Stimulated activated CD4-positive, alpha-beta T cell treated with anti-CD3 and anti-CD28 coated beads, Interleukin-4, amount 100 ng/mL, for 48 hours (primary cell): ENCODE results near the gene MYLK.
"Not testable (repeated sequence)": the region's sequence is repeated elsewhere in the genome, so short reads cannot be mapped to it uniquely, and the experiment has no call there.

Experiments used
- DNase-seq, 2 donors: peaks; one replicate each; pipeline ENCODE4 v3.0.0-alpha.2; 2020; ENCODE audit warnings: low read depth in 2 of 2

MYLK gene

DNA sequence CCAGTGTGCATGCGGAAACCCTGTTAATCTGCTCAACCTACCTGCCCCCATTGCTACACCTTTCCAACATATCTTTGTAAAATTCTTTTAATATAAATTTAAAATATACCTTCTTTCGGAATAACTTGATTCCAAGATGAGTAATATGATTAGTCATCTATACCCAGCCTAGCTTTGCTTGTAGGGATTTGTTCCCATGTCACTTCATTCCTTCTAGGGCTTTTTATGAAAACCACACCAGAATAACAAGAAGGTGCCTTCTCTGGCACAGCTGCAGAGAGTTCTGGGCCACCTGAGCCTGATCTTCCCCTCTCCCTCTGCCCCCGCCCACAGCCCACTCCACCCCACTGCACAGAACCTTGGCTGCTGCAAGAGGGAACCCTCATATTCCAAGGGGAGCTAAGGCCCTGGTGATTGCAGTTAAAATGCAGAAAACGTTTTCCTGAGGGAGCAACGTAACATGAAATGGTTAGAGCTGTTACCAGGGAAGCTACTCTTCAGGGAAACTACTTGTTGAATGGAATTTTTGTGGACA, 260.7 kb downstream of the MYLK start:
- no peak for DNase-seq

DNA sequence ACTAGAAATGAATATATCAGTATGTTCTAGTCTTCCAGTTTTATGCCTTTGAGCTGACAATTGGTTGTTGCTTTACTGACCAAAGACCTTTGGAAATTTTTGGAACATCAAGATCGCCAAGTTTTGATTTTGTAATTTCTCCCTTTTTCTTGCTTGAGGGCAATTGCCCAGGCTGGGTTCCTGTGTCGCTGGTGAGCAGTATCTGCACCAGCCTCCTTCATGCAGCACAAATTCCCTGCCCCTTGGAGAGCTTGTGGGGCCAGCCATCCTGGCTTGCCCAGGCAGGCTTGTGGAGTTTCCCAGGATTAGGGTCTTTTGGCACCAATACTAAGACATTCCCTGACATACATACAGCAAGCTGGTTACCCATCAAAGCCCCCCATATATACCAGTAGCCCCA, 261.4 kb downstream of the MYLK start:
- DNase-seq, result no peak

DNA sequence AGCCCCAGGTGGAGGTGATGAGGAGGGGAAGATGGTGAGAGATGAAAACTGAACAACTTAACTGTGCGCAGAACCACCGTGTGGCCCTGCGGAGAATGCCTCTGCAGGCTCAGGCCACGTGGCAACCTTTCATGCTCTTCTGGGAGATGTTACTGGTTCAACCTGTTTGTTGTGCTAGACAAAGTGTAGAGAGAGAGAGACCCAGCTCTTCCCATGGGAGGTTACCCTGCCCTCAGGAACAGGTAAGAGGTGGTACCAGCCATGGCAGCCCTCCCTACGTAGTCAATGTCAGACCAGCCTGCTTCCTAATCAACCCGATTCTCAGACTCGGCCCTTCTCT, 262.3 kb downstream of the MYLK start:
- no peak for DNase-seq

DNA sequence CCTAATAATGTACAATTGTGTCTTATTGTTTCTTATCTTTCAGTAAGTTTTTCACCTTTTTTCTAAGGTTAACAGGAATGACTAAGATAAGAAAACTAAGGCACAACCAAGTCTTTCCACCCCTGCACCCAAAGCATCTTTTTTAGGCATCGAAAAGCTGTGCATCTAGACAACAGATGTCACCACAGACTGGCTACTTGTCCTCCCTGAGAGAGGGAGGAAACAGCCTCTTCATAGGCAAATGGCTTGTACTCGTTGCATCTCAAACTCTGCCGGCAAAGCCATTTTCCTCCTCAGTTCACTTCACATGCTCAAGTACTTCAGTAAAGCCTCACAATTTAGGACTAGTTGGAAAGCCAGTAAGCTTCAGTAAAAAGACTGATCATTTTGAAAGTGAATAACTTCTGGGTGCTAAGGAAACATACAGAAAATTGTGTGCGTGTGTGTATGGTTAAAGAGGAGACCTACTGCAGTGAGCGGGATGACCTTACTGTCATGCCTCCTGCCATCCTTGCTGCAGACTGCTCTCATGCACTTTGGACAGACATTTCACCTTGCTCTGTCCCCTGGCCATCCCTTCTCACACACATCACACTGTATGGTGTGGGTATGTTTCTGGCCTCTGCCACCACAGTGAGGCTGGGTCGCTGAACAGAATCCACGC, 262.8 kb downstream of the MYLK start:
- DNase-seq, result no peak

DNA sequence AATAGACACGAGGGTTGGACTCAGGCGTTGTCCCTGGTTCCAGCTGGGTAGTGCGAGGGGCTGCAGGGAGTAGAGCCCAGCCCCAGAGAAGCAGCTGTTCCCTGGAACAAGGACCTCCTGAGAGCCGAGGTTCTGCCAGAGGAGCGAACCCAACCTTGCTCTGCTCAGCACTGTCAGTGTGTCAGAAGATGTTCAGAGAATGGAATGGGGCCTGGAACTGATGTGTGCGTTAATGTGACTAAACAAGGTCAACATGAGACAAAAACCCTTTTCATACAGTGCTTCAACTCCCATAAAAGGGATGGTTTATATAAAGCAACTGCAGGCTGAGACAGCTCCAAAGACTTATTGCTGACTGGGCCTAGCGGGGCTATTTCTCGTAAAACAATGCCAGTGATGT, 263.8 kb downstream of the MYLK start:
- no peak for DNase-seq

DNA sequence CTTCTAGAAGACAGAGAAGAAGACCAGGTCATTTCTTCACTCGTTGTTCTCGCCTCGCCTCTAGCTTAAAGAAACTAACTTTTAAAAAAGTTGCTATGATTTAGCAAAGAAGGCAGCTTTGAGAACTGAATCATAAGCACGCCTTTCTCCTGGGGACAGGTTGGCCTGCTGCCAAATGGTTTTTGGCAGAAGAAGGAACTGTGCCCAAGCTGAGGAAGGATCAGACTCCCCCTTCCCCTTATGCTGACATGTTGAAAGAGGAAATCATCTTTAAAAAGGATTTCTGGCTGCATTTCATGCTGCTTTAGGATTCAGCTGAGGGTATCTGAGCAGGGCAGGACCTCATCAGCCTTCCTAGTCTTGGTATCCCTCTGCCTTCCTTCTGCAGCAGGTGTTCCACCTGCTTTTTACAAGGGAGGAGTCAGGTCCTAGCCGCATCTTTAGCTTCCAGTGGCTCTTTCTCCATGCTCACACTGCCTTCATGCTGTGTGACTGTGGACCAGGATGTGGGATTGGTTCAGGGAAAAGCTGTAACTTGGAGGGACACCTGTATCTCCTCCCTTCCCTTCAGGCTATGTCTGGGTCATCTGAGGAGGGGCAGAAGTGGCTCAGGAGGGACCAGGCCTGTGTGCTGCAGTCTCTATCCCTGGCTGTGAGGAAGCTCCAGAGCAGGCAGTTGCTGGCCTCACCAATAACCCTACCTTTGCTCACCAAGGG, 265.2 kb downstream of the MYLK start:
- DNase-seq, result no peak

DNA sequence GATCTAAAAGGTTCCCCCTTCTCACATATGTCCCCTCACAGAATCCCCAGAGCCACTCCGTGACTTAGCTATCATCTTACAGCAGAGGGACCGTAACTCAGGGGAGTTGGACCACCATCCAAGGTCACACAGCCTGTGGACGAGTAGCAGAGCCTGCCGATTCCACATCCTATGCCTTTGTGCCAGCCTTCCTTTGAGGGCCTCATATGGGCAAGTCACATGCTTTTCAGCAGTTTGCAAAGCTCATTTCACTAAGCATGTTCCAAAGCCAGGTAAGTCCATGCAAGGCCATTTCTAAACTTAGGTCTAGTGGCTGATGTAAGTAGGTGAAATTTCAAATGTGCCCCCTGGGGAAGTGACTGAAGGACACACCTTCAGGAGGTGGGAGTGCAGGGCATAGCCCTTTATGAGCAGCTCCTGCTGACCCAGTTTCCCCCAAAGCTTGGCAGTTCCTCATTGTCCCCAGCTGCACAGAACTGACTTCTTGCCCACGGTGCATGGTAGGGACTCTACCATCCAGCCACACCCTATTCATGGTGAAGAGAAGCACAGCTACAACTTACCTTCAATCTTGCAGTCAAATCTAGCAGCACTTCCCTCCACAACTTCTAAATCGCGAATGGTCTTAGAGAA, 265.9 kb downstream of the MYLK start:
- DNase-seq, result no peak

DNA sequence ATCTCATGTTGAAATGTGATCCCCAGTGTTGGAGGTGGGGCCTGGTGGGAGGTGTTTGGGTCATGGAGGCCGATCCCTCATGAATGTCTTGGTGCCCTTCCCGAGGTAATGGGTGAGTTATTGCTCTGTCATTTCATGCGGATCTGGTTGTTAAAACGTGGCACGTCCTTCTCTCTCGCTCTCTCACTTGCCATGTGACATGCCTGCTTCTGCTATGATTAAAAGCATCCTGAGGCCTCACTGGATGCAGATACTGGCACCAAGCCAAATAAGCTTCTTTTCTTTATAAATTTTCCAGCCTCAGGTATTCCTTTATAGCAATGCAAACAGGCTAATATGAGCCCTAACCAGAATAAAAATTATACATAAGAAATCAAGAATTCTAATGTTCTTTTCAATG, 267.5 kb downstream of the MYLK start:
- DNase-seq, result no peak

DNA sequence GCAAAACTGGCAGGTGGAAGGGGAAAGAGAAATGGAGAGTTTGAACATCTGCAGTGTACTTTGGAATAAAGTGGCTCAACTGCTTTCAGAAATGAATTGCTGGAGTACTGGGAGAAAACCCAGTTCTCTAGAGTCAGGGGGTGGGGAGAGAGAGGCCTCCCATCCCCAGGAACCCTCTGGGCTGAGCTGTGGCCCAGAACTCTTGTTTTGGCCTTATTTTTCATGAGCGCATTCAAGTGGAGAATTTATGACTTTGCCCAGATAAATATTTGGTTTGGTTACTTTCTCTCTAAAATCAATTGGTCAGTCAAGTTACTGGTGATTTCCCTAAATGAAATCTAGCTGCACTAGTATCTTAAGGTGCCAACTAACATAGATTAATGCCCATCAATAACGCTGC, 270.6 kb downstream of the MYLK start:
- DNase-seq, result no peak

DNA sequence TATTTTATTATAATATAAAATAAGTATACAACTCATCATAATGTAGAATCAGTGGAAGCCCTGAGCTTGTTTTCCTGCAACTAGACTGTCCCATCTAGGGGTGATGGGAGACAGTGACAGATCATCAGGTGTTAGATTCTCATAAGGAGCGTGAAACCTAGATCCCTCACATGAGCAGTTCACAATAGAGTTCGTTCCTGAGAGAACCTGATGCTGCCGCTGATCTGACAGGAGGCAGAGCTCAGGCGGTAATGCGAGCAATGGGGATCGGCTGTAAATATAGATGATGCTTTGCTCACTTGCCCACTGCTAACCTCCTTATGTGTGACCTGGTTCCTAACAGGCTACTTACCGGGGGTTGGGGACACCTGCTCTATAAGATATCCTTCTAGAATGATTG, 272.5 kb downstream of the MYLK start:
- DNase-seq, result not testable (repeated sequence)

DNA sequence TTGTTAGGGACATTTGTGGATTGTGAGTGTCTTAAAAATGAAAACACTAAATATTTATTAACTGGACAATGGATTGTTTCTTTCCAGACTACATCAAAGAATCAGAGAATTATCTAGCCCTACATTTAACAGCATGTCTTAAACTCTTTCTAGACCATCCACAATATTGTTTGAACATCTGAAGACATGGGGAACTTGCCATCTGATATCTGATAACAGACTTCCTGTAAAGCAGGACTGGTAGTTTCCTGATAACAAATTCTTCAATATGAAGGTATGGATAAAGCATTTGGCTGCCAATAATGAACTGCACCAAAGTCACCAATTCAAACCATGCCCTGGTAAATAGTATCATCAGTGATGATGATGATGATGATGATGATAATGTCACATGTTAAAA, 273.1 kb downstream of the MYLK start:
- DNase-seq, result no peak

DNA sequence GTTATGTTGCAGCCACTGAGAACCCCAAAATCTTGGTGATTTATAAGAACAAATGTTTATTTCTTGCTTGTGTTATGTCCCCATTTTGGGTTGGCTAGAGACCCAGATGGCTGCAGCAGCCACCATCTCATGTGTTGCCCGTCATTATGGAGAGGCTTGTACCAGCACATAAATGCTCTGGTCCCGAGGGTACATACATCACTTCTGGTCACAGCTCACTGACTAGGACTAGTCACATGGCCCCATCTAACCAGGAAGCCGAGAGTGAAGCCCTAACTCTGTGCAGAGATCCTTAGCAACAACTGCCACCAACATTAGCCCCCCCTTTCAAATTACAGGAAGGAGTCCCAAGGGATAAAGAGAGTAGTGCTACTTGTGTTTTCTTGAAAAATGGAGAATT, 273.8 kb downstream of the MYLK start:
- DNase-seq, result no peak

DNA sequence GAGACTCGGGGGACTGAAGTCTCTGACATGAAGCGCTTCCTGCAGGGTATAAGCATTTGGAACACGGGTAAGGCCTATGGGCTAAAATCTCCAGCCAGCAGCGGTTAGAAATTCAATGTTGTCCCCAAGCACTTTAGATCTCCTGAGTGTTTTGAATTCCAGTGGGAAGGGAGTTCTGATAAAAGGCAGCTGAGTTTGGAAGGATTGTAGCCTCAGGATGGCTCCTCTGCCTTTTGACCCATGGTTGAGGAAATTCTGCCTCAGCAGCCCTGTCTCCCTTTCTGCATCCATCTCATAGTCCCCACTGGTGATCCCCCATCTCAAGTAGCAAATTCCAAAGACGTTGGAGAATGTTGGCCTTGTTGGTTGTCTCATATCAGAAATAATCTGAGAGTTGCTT, 275.1 kb downstream of the MYLK start:
- no peak for DNase-seq

DNA sequence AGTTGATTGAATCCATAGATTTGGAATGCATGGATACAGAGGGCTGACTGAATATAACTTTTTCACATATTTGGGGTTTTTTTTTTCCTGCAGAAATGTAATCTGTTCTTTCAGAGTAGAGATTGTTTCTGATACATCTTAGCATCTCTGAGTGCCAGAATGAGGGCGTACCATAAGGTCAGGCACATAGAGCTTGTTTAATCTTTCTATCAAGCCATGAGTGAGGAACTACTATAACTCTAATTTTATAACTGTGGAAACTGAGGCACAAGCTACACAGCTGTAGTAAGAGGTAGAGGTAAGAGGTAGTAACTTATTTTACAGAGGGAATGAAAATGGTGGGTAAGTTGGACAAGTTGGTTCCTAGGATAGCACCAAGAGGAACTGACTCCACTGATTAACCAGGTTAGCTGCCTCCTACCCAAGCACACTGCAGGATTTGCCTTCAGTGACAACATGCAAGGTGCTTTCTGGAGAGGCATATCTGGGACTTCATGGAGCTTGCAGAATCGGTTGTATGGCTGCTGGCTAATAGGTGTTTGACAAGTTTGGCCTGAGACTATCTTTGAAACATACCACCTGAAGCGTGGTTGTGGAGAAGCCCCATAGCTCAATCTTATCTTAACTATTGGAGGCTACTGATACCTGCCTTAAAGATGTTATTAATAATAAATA, 275.7 kb downstream of the MYLK start:
- no peak for DNase-seq

DNA sequence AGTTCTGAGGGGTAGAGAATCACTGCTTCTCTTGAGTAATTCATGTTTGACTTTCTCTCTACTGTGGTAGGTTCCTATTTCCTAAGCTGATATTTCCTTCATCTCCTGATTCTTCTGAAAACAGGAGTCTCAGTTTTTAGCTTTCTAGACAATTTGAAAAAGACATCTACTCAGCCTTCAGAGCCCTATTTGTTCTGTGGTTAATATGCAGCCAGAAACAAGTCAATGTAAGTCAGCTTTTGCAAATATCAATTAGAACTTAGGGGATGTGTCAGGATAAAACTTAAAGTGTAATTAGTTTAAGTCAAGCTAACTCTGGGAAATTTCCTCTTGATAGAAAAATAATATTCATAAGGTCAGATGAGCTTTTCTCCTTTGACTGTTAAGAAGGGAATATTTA, 277.6 kb downstream of the MYLK start:
- no peak for DNase-seq

DNA sequence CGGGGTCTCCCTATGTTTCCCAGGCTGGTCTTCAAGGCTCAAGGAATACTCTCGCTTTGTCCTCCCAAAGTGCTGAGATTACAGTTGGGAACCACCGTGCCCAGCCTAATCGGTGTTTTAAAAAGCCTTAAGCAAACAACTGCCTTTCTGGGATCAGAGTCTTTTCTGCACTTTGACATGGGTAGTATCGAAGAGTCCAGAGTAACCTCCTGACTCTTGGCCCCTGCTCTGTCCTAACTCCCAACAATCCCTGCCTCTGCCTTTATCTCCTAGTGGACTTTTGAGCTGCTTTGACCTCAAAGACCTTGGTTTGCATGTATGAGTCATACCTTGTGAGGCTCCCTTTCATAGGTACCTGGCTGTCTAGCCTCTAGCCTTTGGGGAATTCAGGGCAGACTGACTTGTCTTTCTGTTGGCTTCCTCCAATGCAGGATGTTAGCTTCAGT, 278.3 kb downstream of the MYLK start:
- DNase-seq, result no peak

DNA sequence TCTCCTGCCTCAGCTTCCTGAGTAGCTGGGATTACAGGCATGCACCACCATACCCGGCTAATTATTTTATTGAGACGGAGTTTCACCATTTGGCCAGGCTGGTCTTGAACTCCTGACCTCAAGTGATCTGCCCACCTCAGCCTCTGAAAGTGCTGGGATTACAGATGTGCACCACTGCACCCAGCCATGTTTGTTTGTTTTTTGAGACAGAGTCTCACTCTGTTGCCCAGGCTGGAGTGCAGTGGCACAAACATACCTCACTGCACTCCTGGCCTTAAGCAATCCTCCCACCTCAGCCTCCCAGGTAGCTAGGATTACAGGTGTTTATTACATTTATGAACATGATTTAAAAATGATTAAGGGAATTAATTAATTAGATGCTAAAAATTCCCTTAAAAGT, 281.0 kb downstream of the MYLK start:
- DNase-seq, result not testable (repeated sequence)

DNA sequence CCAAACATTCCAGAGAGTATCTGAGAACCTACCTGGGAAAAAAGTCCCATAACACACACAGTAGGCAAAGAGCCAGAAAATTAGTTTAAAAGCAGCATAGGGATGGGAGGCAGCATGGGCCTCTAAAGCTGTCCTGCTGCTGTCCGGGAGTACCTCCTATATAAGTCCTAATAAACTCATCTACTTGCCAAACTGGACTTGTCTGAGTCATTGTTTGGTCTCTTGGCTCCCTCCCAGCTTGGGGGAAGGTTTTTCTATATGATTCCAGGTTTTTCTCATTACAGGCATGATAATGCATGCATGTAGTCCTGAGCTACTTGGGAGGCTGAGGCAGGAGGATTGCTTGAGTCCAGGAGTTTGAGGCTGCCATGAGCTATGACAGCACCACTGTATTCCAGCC, 281.8 kb downstream of the MYLK start:
- DNase-seq, result no peak

DNA sequence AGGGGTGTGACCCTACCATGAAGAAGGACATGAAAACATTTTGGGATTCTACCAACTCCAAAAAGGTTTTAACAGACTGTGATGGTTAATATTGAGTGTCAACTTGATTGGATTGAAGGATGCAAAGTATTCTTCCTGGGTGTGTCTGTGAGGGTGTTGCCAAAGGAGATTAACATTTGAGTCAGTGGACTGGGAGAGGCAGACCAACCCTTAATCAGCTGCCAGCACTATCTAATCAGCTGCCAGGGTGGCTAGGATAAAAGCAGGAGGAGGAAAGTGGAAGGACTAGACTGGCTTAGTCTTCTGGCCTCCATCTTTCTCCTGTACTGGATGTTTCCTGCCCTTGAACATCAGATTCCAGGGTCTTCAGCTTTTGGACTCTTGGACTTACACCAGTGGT, 283.3 kb downstream of the MYLK start:
- not testable (repeated sequence) for DNase-seq

DNA sequence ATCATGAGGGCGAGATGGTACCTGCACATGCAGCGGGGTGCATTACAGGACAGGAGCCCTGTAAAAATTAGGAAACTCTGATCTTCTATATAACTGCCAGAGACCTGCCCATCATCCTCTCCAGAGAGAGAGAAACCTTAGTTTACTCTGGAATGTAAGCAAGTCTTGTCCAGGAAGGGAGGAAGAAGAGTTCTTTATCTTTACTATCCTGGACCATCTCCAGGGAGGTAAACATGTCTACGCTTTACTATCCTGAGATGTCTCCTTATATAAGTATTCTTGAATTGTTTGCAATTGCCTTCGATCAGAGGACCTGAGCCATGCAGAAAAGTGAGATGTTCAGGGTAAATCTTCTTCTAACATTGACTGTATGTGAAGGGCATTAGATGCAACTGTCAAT, 286.6 kb downstream of the MYLK start:
- DNase-seq, result no peak

DNA sequence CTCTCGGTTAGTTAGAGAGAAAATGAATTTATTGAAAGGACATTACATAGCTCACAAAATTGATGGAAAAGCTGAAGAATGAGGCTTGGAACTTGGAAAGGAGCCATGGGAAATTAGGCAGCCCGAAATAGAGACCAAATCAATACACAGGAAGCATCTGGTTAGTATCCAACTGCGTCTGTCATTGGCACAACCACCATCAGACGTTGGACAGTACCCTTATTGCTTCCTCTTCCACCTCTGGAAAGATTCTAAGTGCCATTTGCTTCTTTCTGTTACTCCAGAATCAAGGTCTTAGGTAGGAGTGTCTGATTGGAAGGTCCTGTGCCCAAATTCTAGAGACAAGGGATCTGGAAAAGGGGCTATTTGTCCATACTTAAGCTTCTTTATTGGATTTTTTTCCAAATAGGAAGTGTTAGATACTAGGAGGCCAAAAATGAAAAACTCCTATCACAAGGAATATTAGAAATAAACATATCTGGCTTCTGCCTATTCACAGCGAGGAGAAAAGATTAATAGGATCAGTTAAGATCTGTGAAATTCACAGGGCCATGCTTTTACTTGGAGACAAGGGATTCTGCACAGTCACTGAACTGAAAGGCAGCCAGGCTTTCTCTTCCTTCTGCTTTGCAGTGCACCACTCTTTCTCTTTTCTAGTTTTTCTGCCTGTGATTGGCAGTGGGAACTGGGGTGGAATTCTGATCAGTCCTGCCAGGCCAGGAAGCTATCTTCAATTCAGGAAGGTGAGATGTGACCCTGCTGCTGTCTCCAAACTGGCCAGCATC, 288.5 kb downstream of the MYLK start:
- DNase-seq, result no peak

DNA sequence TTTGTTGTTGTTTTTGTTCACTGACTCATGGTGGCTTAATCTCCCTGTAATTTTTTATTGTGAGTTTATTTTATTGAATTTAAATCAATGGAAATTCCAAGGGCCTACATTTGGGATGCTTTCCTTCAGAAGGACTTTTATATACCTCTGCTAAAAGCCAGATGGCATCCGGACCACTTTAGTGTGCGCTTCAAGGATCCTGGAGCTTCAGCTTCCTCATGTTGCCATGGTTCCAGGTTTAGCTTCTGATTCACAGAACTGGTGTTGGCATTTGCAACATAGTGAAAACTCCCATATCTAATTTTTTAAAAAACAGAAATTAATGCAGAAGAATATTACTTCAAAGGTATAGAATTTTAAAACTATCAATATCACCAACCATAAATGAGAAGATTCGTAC, 290.8 kb downstream of the MYLK start:
- DNase-seq, result no peak
